Measurements from ENCODE around the gene ACAA1. TPM values are rescaled to one million over a fixed set of nuclear protein-coding genes. Genes with fewer than 3 reads are reported as not detected.

ACAA1 gene
- total and polyA plus RNA-seq, 2 donors (not counting 1 experiment from before 2014, with no cell fraction given): 98.4 to 143 TPM

- ChIA-PET CTCF (no interaction called here), POLR2A (no interaction called here)
- intact Hi-C loops (cut with micrococcal nuclease): no loop called here
- Histone ChIP-seq H3K27ac (ENCODE audit: low read length in 2 of 2) (no peak overlapping the region), H3K4me3 (ENCODE audit: control extremely low read depth in 1 of 5, extremely low read depth in 1 of 5, insufficient read depth in 1 of 5, low read depth in 2 of 5, low read length in 4 of 5) (no peak overlapping the region), H4K20me1 (ENCODE audit: control insufficient read depth, insufficient read depth, low read length, poor library complexity, severe bottlenecking) (no peaks in the 10 kb centered on the region), H3K27me3 (replicated peaks in 1 of 4; ENCODE audit: control extremely low read depth in 1 of 4, control insufficient read depth in 3 of 4, insufficient read depth in 4 of 4, low read length in 3 of 4) (peaks cover 0 to 6% (median 0%) of the 10 kb centered on the region in 4 experiments), H3K4me1 (ENCODE audit: control insufficient read depth in 2 of 2, insufficient read depth in 2 of 2, low read length in 2 of 2) (peaks cover 19 to 23% of the 10 kb centered on the region in 2 donors), H3K9ac (ENCODE audit: low read length) (no peak overlapping the region), H2AFZ (ENCODE audit: insufficient read depth, low read depth, low read length, poor library complexity, severe bottlenecking) (no peak overlapping the region), H3K4me2 (replicated peaks; ENCODE audit: low read depth, low read length, poor library complexity, severe bottlenecking) (no peak overlapping the region), H3K9me3 (ENCODE audit: control extremely low read depth in 1 of 3, control insufficient read depth in 2 of 3, insufficient read depth in 1 of 3, low read length in 2 of 3) (no peaks in the 10 kb centered on the region), H3K79me2 (ENCODE audit: control insufficient read depth, insufficient read depth, low read length) (no peaks in the 10 kb centered on the region), H3K36me3 (replicated peaks in 1 of 2; ENCODE audit: control extremely low read depth in 1 of 2, control insufficient read depth in 1 of 2, extremely low read depth in 1 of 2, insufficient read depth in 2 of 2, low read length in 1 of 2) (no peaks in the 10 kb centered on the region)
- H3K9me3 Mint-ChIP-seq (ENCODE audit: insufficient read depth): no peaks in the 10 kb centered on the region
- peaks cover 19% of the 10 kb centered on the region for H3K4me1 Mint-ChIP-seq
- no peak for ATAC-seq (ENCODE audit: low read depth)
- H3K27ac Mint-ChIP-seq: no peak overlapping the region
- H3K4me3 Mint-ChIP-seq: no peak overlapping the region
- TF ChIP-seq CTCF (IDR thresholded peaks at IDR 0.05): no peak
- no peak for TF ChIP-seq EZH2 (IDR thresholded peaks at IDR 0.05; ENCODE audit: borderline replicate concordance, insufficient read depth, low read depth, low read length, poor library complexity, severe bottlenecking)
- no peak for DNase-seq
- H3K27me3 Mint-ChIP-seq: peaks cover 7% of the 10 kb centered on the region
- WGBS (ENCODE audit: insufficient coverage): 86% methylated on average over 15 of the region's 16 CpGs
These were observed 25.1 kb downstream of the ACAA1 start for GRCh38 chr3:38111696-38112377.

- no peak for DNase-seq
- Histone ChIP-seq H3K27ac (ENCODE audit: low read length in 2 of 2) (no peak overlapping the region), H3K9me3 (ENCODE audit: control extremely low read depth in 1 of 3, control insufficient read depth in 2 of 3, insufficient read depth in 1 of 3, low read length in 2 of 3) (peaks cover 0 to 4% (median under 1%) of the 10 kb centered on the region in 3 donors), H3K79me2 (ENCODE audit: control insufficient read depth, insufficient read depth, low read length) (no peaks in the 10 kb centered on the region), H4K20me1 (ENCODE audit: control insufficient read depth, insufficient read depth, low read length, poor library complexity, severe bottlenecking) (no peaks in the 10 kb centered on the region), H3K9ac (ENCODE audit: low read length) (no peak overlapping the region), H3K27me3 (replicated peaks in 1 of 4; ENCODE audit: control extremely low read depth in 1 of 4, control insufficient read depth in 3 of 4, insufficient read depth in 4 of 4, low read length in 3 of 4) (peaks cover 0 to 8% (median 0%) of the 10 kb centered on the region in 4 experiments), H3K4me1 (ENCODE audit: control insufficient read depth in 2 of 2, insufficient read depth in 2 of 2, low read length in 2 of 2) (peaks cover 18 to 19% of the 10 kb centered on the region in 2 donors), H2AFZ (ENCODE audit: insufficient read depth, low read depth, low read length, poor library complexity, severe bottlenecking) (no peak overlapping the region), H3K4me2 (replicated peaks; ENCODE audit: low read depth, low read length, poor library complexity, severe bottlenecking) (no peak overlapping the region), H3K36me3 (replicated peaks in 1 of 2; ENCODE audit: control extremely low read depth in 1 of 2, control insufficient read depth in 1 of 2, extremely low read depth in 1 of 2, insufficient read depth in 2 of 2, low read length in 1 of 2) (no peaks in the 10 kb centered on the region), H3K4me3 (ENCODE audit: control extremely low read depth in 1 of 5, extremely low read depth in 1 of 5, insufficient read depth in 1 of 5, low read depth in 2 of 5, low read length in 4 of 5) (no peak overlapping the region)
- peaks cover 7% of the 10 kb centered on the region for H3K27me3 Mint-ChIP-seq
- intact Hi-C loops (cut with micrococcal nuclease): no loop called here
- ChIA-PET POLR2A (no interaction called here), CTCF (no interaction called here)
- H3K4me1 Mint-ChIP-seq: peaks cover 19% of the 10 kb centered on the region
- no peak for TF ChIP-seq EZH2 (IDR thresholded peaks at IDR 0.05; ENCODE audit: borderline replicate concordance, insufficient read depth, low read depth, low read length, poor library complexity, severe bottlenecking)
- TF ChIP-seq CTCF (IDR thresholded peaks at IDR 0.05): no peak
- no peaks in the 10 kb centered on the region for H3K9me3 Mint-ChIP-seq (ENCODE audit: insufficient read depth)
- 98% methylated on average over 4 of the region's 4 CpGs for WGBS (ENCODE audit: insufficient coverage)
- ATAC-seq (ENCODE audit: low read depth): no peak
- no peak overlapping the region for H3K27ac Mint-ChIP-seq
- no peak overlapping the region for H3K4me3 Mint-ChIP-seq
These were observed 25.7 kb downstream of the ACAA1 start for GRCh38 chr3:38111201-38111600.

All from B cell (primary cell).